Stimulated activated effector memory CD8-positive, alpha-beta T cell treated with anti-CD3 and anti-CD28 coated beads, Interleukin-12 subunit alpha, Interleukin-12 subunit beta, amount 100 ng/mL, for 72 hours (primary cell): ENCODE measurements around the gene NECAB2.

Experiments
- ATAC-seq: fragments of 150-1000 bp; cut with Tn5 transposase; 2 replicates; pipeline ENCODE4 v1.10.0; 2021
- DNase-seq, 2 donors: peaks; one replicate each; pipeline ENCODE4 v3.0.0; 2021 to 2022; ENCODE audit warnings: low spot score in 2 of 2
- H3K27ac Mint-ChIP-seq: one replicate; pipeline ENCODE4 v1.8.0; 2022; ENCODE audit warnings: mild to moderate bottlenecking, mixed read lengths
- H3K36me3 Mint-ChIP-seq: one replicate; pipeline ENCODE4 v1.8.0; 2022; ENCODE audit warnings: mild to moderate bottlenecking, mixed read lengths
- H3K4me1 Mint-ChIP-seq: one replicate; pipeline ENCODE4 v1.8.0; 2022; ENCODE audit warnings: mixed read lengths
- H3K4me3 Mint-ChIP-seq: one replicate; pipeline ENCODE4 v1.8.0; 2022; ENCODE audit warnings: mild to moderate bottlenecking, mixed read lengths
- H3K9me3 Mint-ChIP-seq: one replicate; pipeline ENCODE4 v1.8.0; 2022; ENCODE audit warnings: mixed read lengths

NECAB2 gene

DNA sequence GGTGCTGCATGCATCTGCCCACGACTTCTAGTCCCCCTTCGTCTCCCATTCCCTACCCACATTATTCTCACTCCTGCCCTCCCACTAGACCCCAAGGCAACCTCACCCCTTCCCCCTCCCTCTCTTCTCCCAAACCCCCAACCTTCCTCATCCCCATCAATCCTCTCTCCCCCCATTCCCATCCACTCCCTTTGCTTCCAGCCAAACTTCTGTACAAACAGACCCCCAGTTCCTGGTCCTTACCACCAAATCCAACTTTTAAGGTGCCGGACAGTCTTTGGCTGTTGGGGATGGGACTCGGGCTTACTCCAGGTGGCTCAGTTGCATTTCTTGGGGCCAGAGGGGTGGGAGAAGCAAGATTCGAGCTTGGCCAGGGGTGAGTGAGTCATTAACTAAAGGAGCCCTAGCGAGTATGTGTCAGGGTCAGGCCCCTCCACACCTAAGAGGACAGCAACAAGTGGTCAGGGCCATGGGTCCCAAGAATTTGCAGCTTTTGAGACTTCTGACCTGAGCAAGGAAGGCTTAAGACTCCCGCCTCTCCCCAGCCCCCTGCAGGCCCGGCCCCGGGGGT is 74.3 kb downstream of the NECAB2 start, which contains the start of gene SLC38A8:
TSS of gene SLC38A8 (minus strand) at position 488 of the 571 bp plus-strand sequence. CDS start 638 bp downstream, outside the sequence.
- no peaks in the 10 kb centered on the region for H3K4me1 Mint-ChIP-seq
- H3K27ac Mint-ChIP-seq, result no peak within 1 kb of the TSS
- no peaks in the 10 kb centered on the region for H3K9me3 Mint-ChIP-seq
- H3K36me3 Mint-ChIP-seq, result no peaks in the 10 kb centered on the region
- ATAC-seq, result no peak
- DNase-seq, result no peak
- no peak within 1 kb of the TSS for H3K4me3 Mint-ChIP-seq

DNA sequence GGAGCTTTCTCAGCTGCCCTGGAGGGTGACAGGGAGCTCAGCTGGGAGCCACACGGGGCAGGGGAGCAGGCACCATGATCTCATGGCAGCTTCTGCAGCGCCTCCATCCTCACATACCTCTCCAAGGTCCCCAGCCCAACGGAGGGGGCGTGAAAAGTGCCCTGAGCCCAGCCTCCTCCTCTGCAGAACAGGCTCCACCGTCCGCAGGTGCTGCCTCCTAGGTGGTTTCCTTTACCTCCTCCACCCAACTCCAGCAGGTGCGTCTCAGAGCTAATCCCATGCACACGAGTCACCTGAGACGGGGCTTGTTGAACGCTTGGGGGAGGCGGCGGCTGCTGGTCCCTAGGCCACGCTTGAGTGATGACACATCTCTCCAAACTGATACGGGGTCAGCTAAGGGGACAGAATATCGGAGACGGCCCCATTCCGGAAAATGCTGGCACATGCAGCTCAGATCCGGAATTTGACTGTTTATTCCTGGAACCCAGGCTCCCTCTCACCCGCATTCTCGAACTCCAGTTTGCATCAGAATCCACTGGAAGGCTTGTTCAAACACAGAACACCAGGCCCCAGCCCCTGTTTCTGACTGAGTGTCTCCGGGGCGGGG is 74.9 kb downstream of the NECAB2 start:
- no peak overlapping the region for H3K4me3 Mint-ChIP-seq
- H3K27ac Mint-ChIP-seq, result no peak overlapping the region
- no peaks in the 10 kb centered on the region for H3K36me3 Mint-ChIP-seq
- H3K4me1 Mint-ChIP-seq, result no peaks in the 10 kb centered on the region
- no peak for ATAC-seq
- DNase-seq, result no peak
- no peaks in the 10 kb centered on the region for H3K9me3 Mint-ChIP-seq

DNA sequence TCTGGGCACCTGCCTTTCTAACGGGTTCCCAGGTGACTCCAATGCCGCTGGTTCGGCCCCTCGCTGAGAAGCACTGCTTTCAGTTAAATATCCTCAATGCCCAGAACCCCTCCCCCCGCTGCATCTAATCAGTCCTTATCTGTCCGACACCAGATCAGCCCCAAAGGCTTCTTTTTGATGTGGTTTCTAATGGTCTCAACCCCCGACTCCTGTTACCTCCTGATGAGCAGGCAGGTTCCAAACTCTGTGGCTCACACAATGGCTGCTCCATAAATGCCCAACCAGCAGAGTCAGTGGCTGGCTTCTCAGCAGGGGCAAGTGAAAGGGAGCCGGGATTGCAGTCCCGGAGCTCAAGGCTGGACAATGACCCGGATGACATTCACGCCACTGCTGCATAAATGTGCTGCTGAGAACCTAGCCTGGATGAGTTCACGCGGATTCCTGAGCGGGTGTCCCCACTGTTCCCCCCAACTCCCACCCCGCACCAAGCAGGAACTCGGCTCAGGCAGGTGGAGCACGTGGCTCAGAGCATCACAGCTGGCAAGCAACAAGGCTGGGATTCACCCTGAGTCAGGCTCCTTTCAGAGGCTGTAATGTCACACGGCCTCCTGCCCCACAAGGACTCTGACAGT is 75.6 kb downstream of the NECAB2 start:
- DNase-seq (no peak), ATAC-seq (peak; percentile 14)
- Mint-ChIP-seq H3K9me3 (no peaks in the 10 kb centered on the region), H3K4me1 (no peaks in the 10 kb centered on the region), H3K36me3 (no peaks in the 10 kb centered on the region), H3K4me3 (no peak overlapping the region), H3K27ac (no peak overlapping the region)

DNA sequence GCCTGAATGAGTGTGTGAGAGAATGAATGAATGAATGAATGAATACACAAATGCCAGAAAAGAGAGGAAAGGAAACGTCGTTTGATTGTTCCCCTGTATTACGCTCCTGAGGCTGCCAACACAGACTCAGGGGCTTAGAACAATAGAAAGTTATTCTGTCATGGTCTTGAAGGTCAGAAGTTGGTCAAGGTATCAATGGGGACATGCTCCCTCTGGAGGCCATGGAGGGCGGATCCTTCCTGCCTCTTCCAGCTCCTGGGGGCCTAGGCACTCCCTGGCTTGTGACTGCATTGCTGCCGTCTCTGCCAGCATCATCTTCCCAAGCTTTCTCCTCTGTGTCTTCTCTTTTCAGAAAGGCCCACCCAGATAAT is 76.1 kb downstream of the NECAB2 start:
- Mint-ChIP-seq H3K36me3 (peaks cover 3% of the 10 kb centered on the region), H3K4me1 (no peaks in the 10 kb centered on the region), H3K9me3 (no peaks in the 10 kb centered on the region), H3K4me3 (no peak overlapping the region), H3K27ac (no peak overlapping the region)
- DNase-seq, result no peak
- no peak for ATAC-seq

DNA sequence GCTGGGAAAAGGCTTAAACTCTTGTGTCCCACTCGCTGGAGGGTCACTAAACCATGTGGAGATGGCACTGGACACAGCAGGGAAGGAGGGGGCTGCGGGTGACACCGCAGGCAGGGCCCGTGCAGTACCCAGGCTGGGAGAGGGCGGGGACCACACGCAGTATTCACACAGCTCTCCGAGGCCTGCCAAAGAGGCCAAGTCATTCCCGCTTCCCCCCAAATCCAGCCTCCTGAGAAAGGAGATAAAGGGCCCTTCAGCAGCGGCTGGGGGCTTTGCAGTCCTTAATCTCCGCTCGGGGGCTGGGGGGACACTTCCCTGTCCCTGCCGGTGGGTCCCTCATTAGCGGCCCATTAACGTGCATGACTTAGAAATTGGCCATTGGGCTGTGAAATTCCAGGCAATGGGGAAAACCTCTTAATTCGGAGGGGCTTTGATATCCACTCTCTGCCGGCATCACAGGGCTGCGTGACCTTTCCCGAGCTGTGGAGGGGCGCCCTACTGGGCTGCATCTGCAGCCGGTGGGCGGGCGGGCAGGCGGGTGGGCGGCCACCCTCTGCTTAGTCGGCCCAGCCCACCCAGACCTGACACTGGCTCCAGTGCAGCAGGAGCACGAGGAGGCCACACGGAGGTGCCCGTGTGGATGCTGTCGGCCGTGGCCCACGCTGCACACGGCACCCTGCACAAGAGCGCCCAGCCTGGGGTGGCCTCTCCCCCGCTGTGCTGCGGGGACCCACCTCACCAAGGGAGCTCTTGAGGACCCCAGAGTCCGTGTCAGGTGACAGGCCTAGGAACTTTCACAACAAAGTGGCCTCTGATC is 77.2 kb downstream of the NECAB2 start:
- DNase-seq (no peak), ATAC-seq (no peak)
- H3K36me3 Mint-ChIP-seq, result peaks cover 10% of the 10 kb centered on the region
- H3K4me1 Mint-ChIP-seq, result no peaks in the 10 kb centered on the region
- no peaks in the 10 kb centered on the region for H3K9me3 Mint-ChIP-seq
- H3K4me3 Mint-ChIP-seq, result no peak overlapping the region
- H3K27ac Mint-ChIP-seq, result no peak overlapping the region

DNA sequence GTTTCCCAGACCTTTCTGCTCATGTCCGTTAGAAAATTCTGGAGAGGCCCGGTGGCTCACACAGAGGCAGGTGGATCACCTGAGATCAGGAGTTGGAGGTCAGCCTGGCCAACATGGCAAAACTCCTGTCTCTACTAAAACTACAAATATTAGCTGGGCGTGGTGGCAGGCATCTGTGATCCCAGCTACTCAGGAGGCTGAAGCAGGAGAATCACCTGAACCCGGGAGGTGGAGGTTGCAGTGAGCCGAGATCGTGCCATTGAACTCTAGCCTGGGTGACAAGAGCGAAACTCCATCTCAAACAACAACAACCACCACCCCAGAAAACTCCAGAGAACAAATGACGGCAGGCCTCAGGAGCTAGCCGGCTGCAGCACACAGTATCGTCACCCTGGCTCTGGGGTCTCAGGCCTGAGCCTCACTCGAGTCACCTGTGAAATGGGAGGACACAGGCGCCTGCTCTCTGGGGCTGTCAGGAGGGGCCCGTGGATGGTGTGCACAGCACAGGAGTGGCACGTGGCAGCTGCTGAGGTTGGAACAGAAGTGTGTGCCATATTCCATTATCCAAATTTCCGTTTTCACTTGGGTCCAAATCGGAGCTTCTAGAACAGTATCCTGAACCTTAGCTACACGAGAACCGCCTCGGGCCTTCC is 77.9 kb downstream of the NECAB2 start:
- no peaks in the 10 kb centered on the region for H3K4me1 Mint-ChIP-seq
- no peak overlapping the region for H3K27ac Mint-ChIP-seq
- peaks cover 14% of the 10 kb centered on the region for H3K36me3 Mint-ChIP-seq
- peak; percentile 11 for ATAC-seq
- no peak for DNase-seq
- no peak overlapping the region for H3K4me3 Mint-ChIP-seq
- H3K9me3 Mint-ChIP-seq, result no peaks in the 10 kb centered on the region

DNA sequence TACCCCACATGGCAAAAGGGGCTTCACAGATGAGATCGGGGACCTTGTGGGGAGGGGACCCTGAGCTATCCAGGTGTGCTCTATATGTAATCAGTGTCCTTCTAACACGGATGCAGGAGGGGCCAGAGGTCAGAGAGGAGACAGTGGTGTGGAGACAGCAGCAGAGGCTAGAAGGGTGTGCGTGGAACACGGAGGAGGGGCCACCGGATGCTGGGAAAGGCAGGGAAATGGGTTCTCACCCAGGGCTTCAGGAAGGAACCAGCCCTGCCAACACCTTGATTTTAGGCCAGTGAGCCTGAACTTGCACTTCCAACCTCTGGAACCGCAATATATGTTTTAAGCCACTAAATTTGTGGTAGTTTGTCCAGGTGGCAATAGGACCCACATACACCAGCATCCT is 79.2 kb downstream of the NECAB2 start:
- Mint-ChIP-seq H3K4me3 (no peak overlapping the region), H3K9me3 (no peaks in the 10 kb centered on the region), H3K36me3 (peaks cover 17% of the 10 kb centered on the region), H3K4me1 (no peaks in the 10 kb centered on the region), H3K27ac (no peak overlapping the region)
- no peak for ATAC-seq
- no peak for DNase-seq

DNA sequence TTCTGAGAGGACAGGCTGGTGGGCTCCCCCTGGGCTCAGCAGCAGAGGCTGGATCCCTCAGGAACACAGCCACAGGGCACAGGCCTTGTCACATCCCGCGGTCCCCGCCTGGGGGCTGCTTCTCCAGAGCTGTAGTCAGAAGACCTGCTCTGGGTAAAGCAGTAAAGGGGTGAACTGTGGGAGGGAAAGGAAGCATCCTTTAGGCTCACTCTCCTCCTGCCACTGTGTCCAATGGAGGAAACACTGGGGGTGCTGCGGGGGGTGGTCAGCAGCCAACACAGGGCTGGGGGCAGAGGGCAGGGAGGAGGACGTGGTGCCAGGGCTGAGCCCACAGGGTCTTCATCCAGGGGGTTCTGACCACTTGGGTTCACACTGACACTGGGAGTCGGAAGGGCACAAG is 79.6 kb downstream of the NECAB2 start:
- DNase-seq (no peak), ATAC-seq (no peak)
- H3K36me3 Mint-ChIP-seq, result peaks cover 22% of the 10 kb centered on the region
- H3K9me3 Mint-ChIP-seq, result no peaks in the 10 kb centered on the region
- no peak overlapping the region for H3K4me3 Mint-ChIP-seq
- no peaks in the 10 kb centered on the region for H3K4me1 Mint-ChIP-seq
- H3K27ac Mint-ChIP-seq, result no peak overlapping the region

DNA sequence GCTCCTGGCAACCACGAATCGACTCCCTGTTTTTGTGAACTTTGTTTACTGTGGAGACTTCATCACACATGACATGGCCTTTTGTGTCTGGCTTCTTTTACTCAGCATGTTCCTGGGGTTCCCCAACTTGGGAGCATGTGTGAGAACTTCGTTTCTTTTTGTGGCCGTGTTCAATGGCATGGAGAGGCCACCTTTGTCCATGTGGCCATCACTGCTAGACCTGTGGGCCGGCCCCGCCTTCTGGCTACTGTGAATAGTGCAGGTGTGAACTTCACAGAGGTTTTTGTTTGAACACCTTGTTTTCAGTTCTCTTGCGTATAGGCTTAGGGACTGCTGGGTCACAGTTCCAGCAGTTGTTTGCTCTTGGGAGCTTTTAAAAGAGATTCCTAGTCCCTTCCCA is 80.2 kb downstream of the NECAB2 start:
- ATAC-seq (no peak), DNase-seq (no peak)
- no peaks in the 10 kb centered on the region for H3K4me1 Mint-ChIP-seq

DNA sequence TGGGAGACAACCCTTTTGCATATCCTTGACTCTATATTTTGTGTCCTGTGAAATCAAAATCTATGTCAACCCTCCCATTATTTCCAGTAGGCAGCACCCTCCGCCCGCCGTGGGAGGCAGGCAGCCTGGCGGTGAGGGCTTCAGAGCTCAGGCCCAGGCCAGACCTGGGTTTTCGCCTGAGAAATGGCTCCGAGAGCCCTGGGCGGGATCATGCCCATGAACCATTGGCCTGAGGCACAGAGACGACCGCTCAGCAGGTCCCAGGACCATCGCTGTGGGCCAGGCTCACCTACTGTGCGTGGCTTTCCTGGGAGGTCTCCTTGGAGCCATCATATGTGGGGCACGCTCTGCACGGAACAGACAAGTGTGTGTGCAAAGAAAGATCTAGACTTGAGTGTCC is 80.8 kb downstream of the NECAB2 start:
- no peak overlapping the region for H3K27ac Mint-ChIP-seq
- H3K4me3 Mint-ChIP-seq, result no peak overlapping the region
- DNase-seq (no peak), ATAC-seq (no peak)
- no peaks in the 10 kb centered on the region for H3K4me1 Mint-ChIP-seq
- peaks cover 34% of the 10 kb centered on the region for H3K36me3 Mint-ChIP-seq
- H3K9me3 Mint-ChIP-seq, result no peaks in the 10 kb centered on the region

More for the DNA sequence above, 80.2 kb downstream of the NECAB2 start:
- no peaks in the 10 kb centered on the region for H3K9me3 Mint-ChIP-seq
- no peak overlapping the region for H3K27ac Mint-ChIP-seq
- no peak overlapping the region for H3K4me3 Mint-ChIP-seq
- peaks cover 28% of the 10 kb centered on the region for H3K36me3 Mint-ChIP-seq

DNA sequence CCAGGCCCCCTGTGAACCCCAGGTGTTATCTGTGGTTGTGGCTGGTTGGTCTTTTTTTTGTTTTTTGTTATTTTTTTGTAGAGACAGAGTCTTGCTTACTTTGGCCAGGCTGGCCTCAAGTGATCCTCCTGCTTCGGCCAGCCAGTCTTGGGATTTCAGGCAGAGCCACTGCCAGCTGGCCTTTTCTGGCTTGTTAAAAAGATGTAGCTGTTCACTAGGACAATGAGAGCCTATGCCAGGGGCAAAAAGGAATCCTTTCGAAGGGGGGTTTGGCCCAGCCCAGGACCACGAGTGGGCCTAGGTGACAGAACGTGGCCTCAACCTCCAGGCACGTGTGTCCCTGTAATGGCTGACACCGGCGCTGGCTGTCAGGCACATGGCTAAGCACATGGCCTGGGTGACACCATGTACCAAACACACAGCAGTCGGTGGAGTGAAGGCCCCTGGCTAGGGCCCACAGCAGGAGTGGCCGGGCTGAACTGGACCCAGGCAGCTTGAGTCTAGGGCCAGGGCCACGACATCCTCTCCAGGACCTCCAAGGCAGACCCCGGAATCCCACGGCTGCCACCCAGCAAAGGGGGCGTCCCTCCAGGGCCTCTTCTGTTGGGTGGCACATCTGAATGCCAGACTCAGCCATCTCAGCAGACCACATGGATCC is 81.5 kb downstream of the NECAB2 start:
- ATAC-seq (no peak), DNase-seq (no peak)
- no peaks in the 10 kb centered on the region for H3K9me3 Mint-ChIP-seq
- H3K36me3 Mint-ChIP-seq, result peaks cover 41% of the 10 kb centered on the region
- no peak overlapping the region for H3K4me3 Mint-ChIP-seq
- no peak overlapping the region for H3K27ac Mint-ChIP-seq
- no peaks in the 10 kb centered on the region for H3K4me1 Mint-ChIP-seq

DNA sequence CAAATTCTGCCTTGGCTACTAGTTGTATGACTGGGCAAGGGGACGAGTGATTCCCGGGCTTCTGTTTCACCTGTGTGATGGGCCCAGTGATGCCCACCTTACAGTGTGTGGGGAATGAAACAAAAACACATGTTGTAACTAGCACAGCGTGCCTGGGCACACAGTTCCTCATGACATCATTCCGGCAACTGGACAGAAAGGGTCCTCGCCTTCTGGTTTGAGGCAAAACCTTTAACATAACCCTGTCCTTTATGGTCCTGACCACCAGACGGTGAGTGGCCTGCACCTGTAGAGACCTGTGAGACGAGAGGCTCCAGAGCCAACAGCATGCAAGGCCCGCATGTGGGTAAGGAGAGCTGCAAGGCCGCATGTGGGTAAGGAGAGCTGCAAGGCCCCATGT is 82.3 kb downstream of the NECAB2 start:
- no peak overlapping the region for H3K27ac Mint-ChIP-seq
- H3K4me3 Mint-ChIP-seq, result no peak overlapping the region
- ATAC-seq (no peak), DNase-seq (no peak)
- no peaks in the 10 kb centered on the region for H3K4me1 Mint-ChIP-seq
- H3K36me3 Mint-ChIP-seq, result peaks cover 48% of the 10 kb centered on the region
- H3K9me3 Mint-ChIP-seq, result no peaks in the 10 kb centered on the region

DNA sequence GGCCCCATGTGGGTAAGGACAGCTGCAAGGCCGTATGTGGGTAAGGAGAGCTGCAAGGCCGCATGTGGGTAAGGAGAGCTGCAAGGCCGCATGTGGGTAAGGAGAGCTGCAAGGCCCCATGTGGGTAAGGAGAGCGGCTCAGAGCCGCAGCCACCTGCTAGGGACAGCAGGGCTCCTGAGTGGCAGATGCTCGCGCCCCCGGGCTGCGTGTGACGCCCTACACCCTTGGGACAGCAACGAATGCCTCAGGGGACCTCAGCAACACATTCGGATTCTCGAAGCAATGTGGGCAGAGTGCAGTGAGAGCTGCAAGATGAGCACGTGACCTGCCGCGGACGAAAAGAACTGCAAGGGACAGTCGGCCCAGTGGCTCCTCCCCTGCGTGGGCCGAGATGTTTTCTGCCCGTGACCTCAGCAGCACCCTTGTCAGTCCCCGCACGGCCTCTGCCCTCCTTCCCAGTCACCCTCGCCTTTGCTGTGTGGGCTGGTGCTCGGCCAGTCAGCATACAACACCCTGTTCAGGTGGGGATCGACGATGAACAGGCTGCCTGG is 84.1 kb downstream of the NECAB2 start:
- H3K9me3 Mint-ChIP-seq, result no peaks in the 10 kb centered on the region
- H3K4me1 Mint-ChIP-seq, result no peaks in the 10 kb centered on the region
- no peak overlapping the region for H3K27ac Mint-ChIP-seq
- H3K4me3 Mint-ChIP-seq, result no peak overlapping the region
- no peak for DNase-seq
- no peak for ATAC-seq
- peaks cover 65% of the 10 kb centered on the region for H3K36me3 Mint-ChIP-seq
